DMS 273 (cell line): Measurements from ENCODE around the gene ASB4.
"Not testable (repeated sequence)": the region's sequence is repeated elsewhere in the genome, so short reads cannot be mapped to it uniquely, and the experiment has no call there.

Experiments
- DNase-seq: peaks from one replicate; lab custom pipeline; 2025; ENCODE audit not compliant: unreplicated experiment; lab: John Stamatoyannopoulos, UW

Gene ASB4, protein sequence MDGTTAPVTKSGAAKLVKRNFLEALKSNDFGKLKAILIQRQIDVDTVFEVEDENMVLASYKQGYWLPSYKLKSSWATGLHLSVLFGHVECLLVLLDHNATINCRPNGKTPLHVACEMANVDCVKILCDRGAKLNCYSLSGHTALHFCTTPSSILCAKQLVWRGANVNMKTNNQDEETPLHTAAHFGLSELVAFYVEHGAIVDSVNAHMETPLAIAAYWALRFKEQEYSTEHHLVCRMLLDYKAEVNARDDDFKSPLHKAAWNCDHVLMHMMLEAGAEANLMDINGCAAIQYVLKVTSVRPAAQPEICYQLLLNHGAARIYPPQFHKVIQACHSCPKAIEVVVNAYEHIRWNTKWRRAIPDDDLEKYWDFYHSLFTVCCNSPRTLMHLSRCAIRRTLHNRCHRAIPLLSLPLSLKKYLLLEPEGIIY

DNA sequence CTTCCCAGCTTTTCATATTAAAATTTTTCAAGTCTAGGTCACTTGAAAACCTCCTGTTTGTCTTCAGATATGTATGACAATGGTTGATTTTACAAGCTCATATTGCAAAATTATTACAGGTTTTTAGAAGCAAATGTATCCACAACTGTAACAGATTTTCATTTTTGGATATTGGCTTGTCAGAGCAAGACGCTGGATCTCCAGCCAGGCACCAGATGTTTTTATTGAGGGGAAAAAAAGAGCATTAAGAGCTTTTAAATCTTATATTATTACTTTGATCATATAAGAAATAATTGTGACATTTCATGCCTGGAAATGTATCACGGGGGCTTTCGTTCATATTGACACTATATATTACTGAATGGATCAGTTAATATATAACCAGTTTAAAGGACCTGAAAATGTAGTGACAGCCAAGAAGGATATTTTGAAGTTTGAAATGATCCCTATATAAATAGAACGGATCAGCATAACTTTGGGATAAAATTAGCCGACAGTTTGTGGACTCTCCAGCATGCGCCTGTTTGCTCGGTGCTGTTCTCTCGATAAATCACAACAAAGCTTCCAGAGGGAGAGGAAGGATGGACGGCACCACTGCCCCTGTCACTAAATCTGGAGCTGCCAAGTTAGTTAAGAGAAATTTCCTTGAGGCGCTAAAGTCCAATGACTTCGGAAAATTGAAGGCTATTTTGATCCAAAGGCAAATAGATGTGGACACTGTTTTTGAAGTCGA lies at the start of gene ASB4:
TSS of gene ASB4 (plus strand) at position 553 of the 733 bp plus-strand sequence. CDS start at position 582, 29 bp downstream.
- no peak for DNase-seq

- DNase-seq = no peak
These were observed 49.3 kb upstream of the ASB4 start for GRCh38 chr7:95436407-95436806.

GRCh38 chr7:95440394-95441038 lies 45.2 kb upstream of the ASB4 start:
- no peak for DNase-seq

GRCh38 chr7:95441042-95441823 lies 44.5 kb upstream of the ASB4 start:
- no peak for DNase-seq

DNA sequence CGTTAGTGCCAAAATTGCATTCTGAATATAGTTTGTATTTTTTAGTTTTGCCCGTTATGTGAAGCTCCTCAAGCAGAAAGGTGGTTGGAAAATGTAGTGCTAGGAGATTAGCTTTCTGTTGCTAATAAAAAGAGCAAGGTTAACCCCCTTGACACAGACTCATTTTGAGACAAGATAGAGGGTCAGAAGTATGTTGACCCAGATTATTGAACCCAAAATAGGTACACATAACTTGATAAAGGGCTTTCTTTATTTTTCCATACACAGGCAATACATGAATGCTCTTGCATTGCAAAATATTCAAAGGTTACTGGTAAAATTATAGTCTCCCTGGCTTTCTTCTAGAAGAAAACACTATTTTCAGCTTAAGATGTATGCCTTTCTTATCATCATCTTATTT lies 40.9 kb upstream of the ASB4 start:
- DNase-seq = no peak

DNA sequence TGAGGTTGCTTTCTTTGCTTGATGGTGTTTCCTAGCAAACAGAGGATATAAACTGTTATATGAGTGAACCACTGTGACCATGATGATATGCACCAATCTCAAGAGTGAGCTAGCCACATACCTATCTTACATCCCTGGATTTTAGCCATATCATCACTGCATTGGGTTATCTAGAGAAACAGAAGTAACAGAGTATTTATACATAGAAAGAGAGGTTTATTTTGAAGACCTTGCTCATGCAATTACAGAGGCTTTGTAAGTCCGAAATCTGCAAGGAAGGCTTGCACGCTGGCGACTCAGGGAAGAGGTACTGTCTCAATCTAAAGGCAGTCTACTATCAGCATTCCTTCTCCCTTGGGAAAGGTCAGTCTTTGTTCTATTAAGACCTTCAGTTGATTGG lies 39.1 kb upstream of the ASB4 start:
- no peak for DNase-seq

GRCh38 chr7:95454438-95455045 lies 31.2 kb upstream of the ASB4 start:
- no peak for DNase-seq

DNA sequence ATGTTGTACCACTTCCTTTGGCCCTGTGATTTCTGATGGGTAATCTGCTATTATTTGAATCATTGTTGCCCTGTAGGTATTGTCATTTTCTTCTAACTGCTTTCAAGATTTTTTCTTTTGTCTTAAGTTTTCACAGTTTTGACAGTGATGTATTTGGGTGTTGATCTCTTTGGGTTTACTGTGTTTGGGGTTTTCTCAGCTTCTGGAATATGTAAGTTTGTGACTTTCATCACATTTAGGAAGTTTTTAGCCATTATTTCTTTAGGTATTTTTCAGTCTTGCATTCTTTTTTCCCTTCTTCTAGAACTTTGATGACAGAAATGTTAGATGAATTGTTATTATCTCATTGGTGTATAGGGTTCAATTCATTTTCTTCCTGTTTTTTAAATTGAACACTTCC lies 27.8 kb upstream of the ASB4 start:
- no peak for DNase-seq

GRCh38 chr7:95460653-95461052 lies 25.1 kb upstream of the ASB4 start:
- not testable (repeated sequence) for DNase-seq

- no peak for DNase-seq
These were observed 17.7 kb upstream of the ASB4 start for GRCh38 chr7:95467912-95468607.

GRCh38 chr7:95469187-95469586 lies 16.6 kb upstream of the ASB4 start:
- DNase-seq = no peak

GRCh38 chr7:95469848-95470247 lies 15.9 kb upstream of the ASB4 start:
- DNase-seq = peak; percentile 81

- peak; percentile 31 for DNase-seq
These were observed 15.3 kb upstream of the ASB4 start for GRCh38 chr7:95470452-95470851.

GRCh38 chr7:95471071-95471470 lies 14.7 kb upstream of the ASB4 start:
- DNase-seq = no peak

DNA sequence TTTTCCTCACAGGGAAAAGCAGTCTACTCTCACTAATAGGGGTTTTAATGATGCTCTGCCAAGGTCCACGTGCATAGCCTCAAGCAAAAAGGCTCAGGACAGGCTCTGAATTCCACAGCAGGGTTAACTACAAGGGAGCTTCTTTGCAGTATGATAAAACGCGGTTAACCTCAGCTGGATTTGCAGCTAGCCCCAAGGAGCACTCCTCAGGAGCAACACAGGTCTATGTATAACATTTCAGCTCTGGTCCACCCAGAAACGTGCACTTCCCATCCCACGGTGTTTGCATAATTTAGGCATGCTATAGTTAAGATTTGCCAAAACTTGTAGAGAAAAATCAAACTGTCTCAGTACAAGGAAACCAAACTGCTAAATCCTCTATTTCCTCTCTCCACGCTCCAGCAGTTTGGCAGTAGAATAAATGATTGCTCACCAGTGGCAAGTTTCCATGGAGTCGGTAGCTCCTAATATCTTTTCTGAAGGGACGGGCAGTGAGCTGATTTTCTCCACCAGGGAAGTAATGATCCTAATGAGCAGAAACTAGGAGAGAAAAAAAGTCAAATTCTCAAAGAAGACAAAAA lies 13.1 kb upstream of the ASB4 start:
- DNase-seq = peak; percentile 17

DNA sequence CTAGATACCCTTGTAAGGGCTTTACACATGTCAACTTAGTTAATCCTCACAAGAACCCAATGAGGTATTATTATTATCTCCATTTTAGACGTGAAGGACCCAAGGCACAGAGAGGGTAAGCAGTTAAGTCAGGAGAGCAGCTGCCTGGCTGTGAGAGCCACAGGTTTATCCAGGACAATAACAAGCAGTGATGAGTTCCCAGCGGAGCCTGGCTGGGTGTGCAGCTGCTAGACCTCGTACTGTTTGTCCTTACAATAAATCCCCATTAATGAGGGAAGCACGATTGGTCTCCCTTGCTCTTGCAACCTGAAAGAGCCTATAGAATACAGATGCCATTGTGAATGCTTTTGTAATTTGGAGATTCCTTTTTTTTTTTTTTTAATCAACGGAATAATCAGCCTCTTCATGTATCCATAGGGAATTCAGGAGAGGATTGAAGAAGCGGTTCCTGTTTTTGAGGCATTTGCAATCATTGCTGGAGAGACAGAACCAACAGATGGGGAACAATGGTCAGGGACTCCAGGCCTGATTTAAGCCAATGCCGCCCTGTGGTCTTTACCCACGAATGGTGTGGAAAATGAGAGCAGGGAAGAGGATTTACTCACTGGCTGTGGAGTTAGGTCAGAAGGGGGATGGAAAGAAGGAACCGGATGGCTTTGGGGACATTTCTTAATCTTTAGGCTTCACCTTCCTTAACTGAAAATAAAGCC lies 12.3 kb upstream of the ASB4 start:
- DNase-seq = no peak

GRCh38 chr7:95476072-95476847 lies 9.5 kb upstream of the ASB4 start:
- peak; percentile 32 for DNase-seq

DNA sequence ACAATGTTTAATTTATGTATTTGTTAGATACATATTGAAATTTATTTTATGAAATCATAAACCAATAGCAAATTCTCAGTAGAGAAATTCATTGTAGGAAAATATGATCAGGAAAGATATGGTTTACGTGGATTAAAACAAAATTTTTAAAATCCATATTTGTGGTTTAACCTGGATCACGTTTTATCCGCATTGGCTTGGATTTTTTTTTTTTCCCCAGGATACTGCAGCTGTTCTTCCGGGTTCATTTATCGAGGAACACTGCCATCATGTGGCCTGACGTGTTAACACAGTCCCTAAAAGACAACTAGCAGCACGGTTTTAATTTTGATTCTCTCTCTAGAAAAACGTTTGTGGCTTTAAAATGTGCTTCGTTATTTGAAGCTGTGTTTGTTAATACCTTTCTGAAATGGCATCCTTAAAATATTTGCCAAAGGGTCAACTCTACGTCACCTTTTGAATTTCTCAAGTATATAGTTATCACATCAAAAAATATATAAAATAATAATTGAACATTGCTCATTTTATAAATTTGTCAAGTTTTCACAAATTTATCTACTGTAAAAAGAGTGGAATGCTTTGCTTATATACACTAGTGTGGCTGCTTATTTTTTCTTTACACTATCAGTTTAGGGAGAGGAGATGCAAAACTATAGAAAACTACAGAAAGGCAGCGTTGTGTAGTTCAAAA lies 8.7 kb upstream of the ASB4 start:
- peak; percentile 91 for DNase-seq
